Uterus (tissue), 2 donors: Measurements from ENCODE around the gene PPP1R9A.

Experiments
- CTCF ChIP-seq, 4 experiments: fragments of 200-600 bp in 2 of 4; fragments of 450-650 bp in 2 of 4; sonication (generic) in 2 of 4; IDR thresholded peaks; one replicate each; pipeline ENCODE4 v1.5.1; 2016 to 2019; ENCODE audit warnings: antibody characterized with exemption in 4 of 4, mild to moderate bottlenecking in 2 of 4, moderate library complexity in 1 of 4
- POLR2A ChIP-seq, 2 donors: fragments of 450-650 bp; IDR thresholded peaks; one replicate each; pipeline ENCODE4 v1.6.1; 2016; ENCODE audit warnings: antibody characterized with exemption in 2 of 2, mild to moderate bottlenecking in 1 of 2, moderate library complexity in 1 of 2

DNA sequence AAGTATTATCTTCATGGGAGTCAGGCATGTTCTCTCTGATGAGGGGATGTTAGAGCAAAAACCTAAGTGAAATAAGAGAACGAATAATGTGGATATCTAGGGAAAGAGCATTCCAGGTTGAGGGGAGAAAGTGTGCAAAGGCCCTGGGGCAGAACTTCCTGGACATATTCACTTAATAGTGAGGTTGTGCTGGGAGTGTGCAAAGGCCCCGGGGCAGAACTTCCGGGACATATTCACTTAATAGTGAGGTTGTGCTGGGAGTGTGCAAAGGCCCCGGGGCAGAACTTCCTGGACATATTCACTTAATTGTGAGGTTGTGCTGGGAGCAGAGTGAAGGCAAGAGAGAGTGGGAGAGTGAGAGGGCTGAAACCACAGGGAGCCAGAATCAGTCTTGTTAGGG, 405.2 kb downstream of the PPP1R9A start:
- no peak for TF ChIP-seq CTCF (IDR thresholded peaks at IDR 0.05)
- TF ChIP-seq POLR2A (IDR thresholded peaks at IDR 0.05): no peak
